NCI-H1436 (cell line): ENCODE measurements around the gene SLC43A1.
A peak's percentile ranks its signal among the peaks of the same experiment; 100 is the strongest.
"Not testable (repeated sequence)": the region's sequence is repeated elsewhere in the genome, so short reads cannot be mapped to it uniquely, and the experiment has no call there.

Experiments
- DNase-seq: peaks from one replicate; lab custom pipeline; 2025; lab: John Stamatoyannopoulos, UW

Gene SLC43A1

GRCh38 chr11:57515332-57516060, at the start of gene SLC43A1:
Gene SLC43A1 (minus strand): TSS chr11:57515702. CDS start chr11:57514111, 1,591 bp downstream.
- DNase-seq = no peak

- no peak for DNase-seq
Observed at GRCh38 chr11:57562596-57562995, 47.1 kb upstream of the SLC43A1 start.

GRCh38 chr11:57560146-57560545, 44.6 kb upstream of the SLC43A1 start:
- DNase-seq = no peak

DNA sequence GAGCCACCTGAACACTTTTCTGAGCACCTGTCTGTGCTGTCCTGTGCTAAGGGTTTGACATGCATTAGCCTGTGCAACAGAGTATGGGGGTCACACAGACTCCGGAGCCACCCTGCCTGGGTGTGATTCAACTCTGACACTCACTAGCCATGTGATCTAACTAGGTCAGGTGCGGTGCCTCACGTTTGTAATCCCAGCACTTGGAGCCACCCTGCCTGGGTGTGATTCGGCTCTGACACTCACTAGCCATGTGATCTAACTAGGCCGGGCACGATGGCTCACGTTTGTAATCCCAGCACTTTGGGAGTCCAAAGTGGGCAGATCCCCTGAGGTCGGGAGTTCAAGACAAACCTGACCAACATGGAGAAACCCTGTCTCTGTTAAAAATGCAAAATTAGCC, 40.5 kb upstream of the SLC43A1 start:
- DNase-seq = no peak

DNA sequence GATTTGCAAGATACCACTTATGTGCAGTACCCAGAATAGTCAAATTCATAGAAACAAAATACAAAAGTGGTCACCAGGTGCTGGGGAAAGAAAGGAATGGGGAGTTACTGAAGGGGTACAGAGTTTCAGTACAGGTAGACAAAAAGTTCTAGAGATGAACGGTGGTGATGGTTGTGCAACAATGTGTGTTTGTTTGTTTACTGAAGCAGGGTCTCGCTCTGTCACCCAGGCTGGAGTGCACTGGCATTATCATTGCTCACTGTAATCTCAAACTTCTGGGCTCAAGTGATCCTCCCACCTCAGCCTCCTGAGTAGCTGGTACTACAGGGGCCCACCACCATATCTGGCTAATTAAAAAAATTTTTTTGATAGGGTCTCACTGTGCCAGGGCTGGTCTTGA, 39.9 kb upstream of the SLC43A1 start:
- no peak for DNase-seq

DNA sequence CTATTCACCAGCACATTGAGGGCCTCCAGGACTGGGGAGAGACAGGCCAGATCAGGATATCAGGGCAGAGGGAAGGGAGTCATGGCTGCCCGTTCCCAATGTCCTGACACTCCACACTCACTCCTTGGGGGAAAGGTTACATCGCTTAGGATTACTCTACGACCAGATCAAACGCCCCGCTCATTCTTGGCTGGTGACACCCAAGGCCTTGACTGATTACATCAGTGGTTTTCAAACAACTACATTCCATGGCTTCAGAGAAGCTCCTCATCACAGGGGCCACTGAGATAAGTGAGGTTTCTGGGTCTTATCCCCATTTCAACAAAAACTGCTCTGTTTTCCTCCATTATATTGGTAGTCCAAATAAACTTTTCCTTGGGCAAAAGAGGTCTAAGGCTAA, 37.0 kb upstream of the SLC43A1 start:
- DNase-seq = no peak

- no peak for DNase-seq
Observed at GRCh38 chr11:57551941-57552340, 36.4 kb upstream of the SLC43A1 start.

DNA sequence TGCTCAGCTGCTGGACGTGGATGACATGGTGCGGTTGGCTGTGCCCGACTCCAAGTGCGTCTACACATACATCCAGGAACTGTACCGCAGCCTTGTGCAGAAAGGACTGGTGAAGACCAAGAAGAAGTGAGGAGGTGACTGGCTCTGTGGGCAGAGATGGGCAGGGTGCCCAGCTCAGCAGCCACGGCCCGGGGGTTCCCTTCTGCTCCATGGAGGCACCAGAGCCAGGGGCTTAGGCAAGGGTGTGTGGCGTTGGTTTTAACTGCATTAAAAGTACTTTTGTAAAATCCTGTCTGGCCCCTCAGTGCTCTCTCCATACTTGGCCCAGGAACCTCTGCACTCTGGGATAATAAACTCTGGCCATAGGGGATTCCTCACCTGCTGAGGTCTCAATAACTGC, 34.5 kb upstream of the SLC43A1 start:
- DNase-seq = no peak

DNA sequence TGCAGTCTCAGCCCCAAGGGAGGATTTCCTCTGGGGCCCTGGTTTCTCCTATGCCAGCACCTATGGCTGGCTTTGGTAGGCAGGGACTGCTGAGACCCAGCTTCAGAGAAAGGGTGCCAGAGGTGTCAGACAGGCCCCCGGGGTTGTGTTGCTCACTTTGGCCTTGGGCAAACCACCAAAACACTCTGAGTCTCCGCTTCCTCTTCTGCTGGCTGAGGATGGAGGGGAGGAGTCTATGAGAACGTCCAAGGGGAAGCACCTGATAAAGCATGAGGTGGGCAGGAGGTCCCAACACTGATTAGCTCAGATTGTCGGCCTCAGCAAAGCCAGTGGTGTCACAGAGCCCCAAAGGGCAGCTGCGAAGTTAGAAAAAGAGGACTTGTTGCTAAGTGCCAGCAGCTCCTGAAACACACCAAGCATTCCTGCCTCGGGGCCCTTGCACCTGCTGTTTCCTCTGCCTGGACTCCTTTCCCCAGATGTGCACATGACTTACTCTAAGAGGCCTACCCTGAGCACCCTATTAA, 32.4 kb upstream of the SLC43A1 start:
- DNase-seq = no peak

DNA sequence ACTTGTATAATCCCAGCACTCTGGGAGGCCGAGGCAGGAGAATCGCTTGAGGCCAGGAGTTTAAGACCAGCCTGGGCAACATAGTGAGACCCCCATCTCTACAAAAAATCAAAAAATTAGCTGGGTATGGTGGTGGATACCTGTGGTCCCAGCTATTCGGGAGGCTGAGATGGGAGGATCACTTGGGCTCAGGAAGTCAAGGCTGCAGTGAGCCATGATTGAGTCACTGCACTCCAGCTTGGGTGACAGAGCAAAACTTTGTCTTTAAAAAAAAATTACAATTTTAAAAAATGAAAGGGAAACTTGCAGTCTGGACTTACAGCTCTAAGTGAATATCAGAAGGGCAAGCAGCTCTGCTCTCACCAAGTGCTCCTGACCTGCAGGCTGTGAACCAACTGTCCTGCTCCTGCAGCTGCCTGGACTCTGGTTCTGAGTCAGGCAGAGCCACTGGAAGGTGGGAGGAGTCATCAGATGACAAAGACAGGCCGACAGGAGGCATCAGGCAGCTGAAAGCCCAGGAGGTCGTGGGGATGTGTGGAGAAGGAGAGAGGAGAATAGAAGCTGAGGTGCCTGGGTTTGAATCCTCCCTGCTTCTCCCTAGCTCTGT, 31.5 kb upstream of the SLC43A1 start:
- DNase-seq = no peak

DNA sequence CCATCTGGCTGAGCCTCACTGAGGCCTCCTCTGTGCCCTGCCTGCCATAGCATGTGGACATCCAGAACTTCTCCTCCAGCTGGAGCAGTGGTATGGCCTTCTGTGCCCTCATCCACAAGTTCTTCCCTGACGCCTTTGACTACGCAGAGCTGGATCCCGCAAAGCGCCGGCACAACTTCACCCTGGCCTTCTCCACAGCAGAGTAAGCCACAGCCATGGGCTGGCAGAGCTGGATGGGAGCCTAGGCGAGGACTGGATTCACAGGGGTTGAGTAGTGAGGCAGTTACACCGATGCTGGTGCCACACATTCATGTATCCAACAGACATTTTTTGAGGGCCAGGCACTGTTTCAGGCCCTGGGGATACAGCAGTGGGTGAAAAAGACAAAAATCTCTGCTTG, 30.9 kb upstream of the SLC43A1 start:
- DNase-seq = no peak

- DNase-seq = no peak
Observed at GRCh38 chr11:57545883-57546282, 30.4 kb upstream of the SLC43A1 start.

- DNase-seq = no peak
Observed at GRCh38 chr11:57544566-57544965, 29.1 kb upstream of the SLC43A1 start.

DNA sequence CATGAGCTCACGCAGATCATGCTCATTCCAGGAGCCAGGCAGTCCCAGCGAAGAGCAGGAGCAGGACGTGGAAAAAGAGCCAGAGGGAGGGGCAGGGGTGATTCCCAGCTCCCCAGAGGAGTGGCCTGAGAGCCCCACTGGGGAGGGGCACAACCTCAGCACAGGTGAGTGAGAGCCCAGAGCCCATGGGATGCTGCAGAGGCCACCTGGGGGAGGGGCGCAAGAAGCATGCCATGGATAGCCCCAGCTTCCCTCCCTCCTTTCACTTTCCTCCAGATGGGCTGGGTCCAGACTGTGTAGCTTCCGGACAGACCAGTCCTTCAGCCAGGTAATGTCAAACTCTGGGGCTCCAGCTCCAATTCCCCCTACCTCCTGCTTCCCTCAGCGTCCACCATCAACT, 28.1 kb upstream of the SLC43A1 start:
- DNase-seq = no peak

- DNase-seq = no peak
Observed at GRCh38 chr11:57542582-57542981, 27.1 kb upstream of the SLC43A1 start.

- DNase-seq = no peak
Observed at GRCh38 chr11:57541169-57541568, 25.7 kb upstream of the SLC43A1 start.

DNA sequence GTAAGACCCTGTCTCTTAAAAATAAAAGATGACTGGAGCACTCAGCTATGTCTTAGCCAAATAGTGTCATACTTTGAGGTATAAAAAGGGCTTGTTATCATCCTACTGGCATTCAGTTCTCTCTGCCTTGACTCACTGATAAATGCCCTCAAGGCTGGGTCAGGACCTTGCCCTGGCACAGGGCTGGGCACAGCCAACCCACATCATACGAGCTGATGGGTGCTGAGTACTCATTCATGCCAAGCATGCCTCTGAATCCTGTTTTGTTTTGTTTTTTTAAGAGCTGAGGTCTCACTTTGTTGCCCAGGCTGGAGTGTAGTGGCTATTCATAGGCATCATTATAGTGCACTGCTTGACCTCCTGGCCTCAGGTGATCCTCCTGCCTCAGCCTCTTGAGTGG, 23.8 kb upstream of the SLC43A1 start:
- DNase-seq = no peak

DNA sequence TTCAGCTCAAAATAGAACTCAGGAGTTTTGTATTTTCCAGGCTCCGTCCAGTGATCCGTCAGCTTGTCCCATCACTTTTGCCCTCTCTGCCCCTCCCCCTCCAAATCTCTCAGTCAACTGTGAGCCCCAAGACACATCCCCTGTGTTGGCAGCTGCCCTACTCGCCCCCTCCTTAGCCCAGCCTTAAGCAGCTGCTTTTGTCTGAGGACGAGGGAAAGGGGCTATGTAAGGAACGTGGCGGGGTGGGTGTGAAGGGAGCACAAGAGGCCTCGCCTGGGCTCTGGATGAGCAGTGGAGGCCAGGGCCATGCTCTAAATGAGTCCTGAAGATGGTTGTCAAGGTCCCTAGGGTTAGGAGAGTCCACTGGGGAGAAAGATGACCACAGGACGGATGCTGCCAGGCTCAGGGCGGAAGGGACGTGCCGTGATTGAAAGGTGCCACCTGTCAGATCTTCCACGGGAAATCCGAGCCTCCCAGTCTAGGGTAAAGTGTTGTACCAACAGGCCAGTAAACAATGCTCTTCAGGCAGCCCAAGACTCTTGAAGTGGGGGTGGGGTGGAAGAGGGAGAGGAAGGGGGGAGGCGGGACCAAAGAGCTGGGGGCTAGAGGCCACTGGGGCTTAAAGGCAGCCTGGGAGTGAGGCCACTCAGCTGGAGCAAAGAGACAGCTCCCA, 21.6 kb upstream of the SLC43A1 start, which contains the start of gene SMTNL1:
Gene SMTNL1 (plus strand): TSS at position 649 of the 673 bp plus-strand sequence. CDS start 5,048 bp downstream, outside the sequence.
- DNase-seq = no peak

- not testable (repeated sequence) for DNase-seq
Observed at GRCh38 chr11:57534449-57534848, 18.9 kb upstream of the SLC43A1 start.

DNA sequence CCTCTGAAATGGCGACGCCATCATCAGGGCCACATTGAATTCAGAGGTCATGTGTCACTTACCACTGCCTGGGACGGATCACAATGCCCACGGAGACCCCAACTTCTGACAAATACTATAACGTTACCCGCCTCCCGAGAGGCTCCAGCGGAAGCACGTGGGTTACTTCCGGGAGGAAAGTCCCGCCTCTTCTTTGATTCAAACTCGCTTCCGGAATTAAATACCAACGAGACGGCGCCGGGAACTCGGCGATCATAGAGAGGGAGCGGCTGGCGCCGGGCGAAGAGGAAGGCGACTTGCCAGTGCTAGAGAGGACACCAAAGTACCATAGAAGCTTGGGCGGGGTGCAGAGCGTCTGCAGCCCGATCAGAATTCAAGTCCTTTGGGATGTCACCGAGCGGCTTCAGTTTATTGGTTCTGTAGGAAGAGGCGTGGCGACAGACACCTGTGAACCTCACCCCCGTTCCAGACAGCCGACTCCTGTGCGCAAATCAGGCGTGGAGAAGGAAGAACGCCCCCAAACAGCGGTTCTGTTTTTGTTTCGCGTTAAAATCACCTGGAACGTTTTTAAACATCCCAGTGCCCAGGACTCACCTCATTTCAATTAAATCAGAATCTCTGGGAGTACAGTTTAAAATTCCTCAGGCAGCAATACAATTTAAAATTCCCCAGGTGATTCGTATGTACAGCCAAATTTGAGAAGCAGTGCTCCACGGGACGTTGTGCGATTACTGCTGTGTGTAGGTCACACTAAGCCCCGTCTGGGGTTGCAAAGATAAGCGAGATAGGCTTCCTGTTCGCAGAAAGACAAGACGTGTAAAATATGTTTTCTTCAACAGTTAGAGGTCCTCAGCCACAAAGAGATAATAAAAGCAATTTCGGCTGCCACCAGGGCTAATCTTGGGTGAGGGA, 15.3 kb upstream of the SLC43A1 start, which contains the start of gene TIMM10:
Gene TIMM10 (minus strand): TSS at position 159 of the 912 bp plus-strand sequence. CDS start 565 bp downstream, outside the sequence.
- DNase-seq = peak; percentile 97

DNA sequence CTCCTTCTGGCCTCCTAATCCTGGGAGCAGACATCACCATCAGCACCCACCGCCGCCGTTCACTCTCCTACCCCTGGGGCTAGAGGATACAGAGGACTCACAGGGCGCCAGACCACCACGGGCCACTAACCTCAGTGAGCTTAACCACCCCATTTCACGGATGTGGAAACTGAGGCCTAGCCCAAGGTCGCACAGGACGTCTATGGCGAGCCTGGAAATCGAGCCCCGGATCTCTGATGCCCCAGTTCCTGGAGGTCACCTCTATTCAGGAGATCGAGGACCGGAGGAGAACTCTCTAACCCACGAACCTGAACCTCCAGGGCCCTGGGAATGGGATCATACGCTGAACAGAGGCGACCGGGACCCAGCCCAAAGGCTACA, 14.7 kb upstream of the SLC43A1 start:
- no peak for DNase-seq

GRCh38 chr11:57529012-57529411, 13.5 kb upstream of the SLC43A1 start:
- DNase-seq = no peak
